ENCODE measurements around the gene EHF.
"Not testable (repeated sequence)": the region's sequence is repeated elsewhere in the genome, so short reads cannot be mapped to it uniquely, and the experiment has no call there.

EHF gene

GRCh38 chr11:34588701-34589100 lies 32.2 kb upstream of the EHF start:
- TF ChIP-seq RARB (CRISPR knock-in tag; IDR thresholded peaks at IDR 0.05) (no peak), ARNTL (CRISPR knock-in tag; IDR thresholded peaks at IDR 0.05; ENCODE audit: borderline replicate concordance, low read depth) (no peak), BACH2 (CRISPR knock-in tag; IDR thresholded peaks at IDR 0.05; ENCODE audit: borderline replicate concordance) (no peak), GLIS3 (CRISPR knock-in tag; IDR thresholded peaks at IDR 0.05) (no peak), TCF4 (CRISPR knock-in tag; IDR thresholded peaks at IDR 0.05; ENCODE audit: borderline replicate concordance) (no peak), ZFP30 (CRISPR knock-in tag; IDR thresholded peaks at IDR 0.05) (no peak), ISL1 (CRISPR knock-in tag; IDR thresholded peaks at IDR 0.05) (no peak), CREB5 (CRISPR knock-in tag; IDR thresholded peaks at IDR 0.05; ENCODE audit: low read depth) (no peak), PPARA (CRISPR knock-in tag; IDR thresholded peaks at IDR 0.05; ENCODE audit: borderline replicate concordance) (no peak), TOX (CRISPR knock-in tag; IDR thresholded peaks at IDR 0.05; ENCODE audit: borderline replicate concordance) (no peak), ZNF8 (CRISPR knock-in tag; IDR thresholded peaks at IDR 0.05) (no peak), CSDC2 (CRISPR knock-in tag; IDR thresholded peaks at IDR 0.05) (no peak), SNAI2 (CRISPR knock-in tag; IDR thresholded peaks at IDR 0.05) (no peak), POU6F1 (CRISPR knock-in tag; IDR thresholded peaks at IDR 0.05; ENCODE audit: borderline replicate concordance, low read depth) (no peak)
- no peak for ATAC-seq

GRCh38 chr11:34589177-34589576 lies 31.7 kb upstream of the EHF start:
- ATAC-seq, result not testable (repeated sequence)

GRCh38 chr11:34593085-34593484 lies 27.8 kb upstream of the EHF start:
- ATAC-seq, result no peak
- TF ChIP-seq ZFP3 (CRISPR knock-in tag; IDR thresholded peaks at IDR 0.05) (no peak), ZFP30 (CRISPR knock-in tag; IDR thresholded peaks at IDR 0.05) (peak; percentile 94)

- no peak for ATAC-seq
- TF ChIP-seq PPARA (CRISPR knock-in tag; IDR thresholded peaks at IDR 0.05; ENCODE audit: borderline replicate concordance) (no peak), SNAI2 (CRISPR knock-in tag; IDR thresholded peaks at IDR 0.05) (no peak), BACH2 (CRISPR knock-in tag; IDR thresholded peaks at IDR 0.05; ENCODE audit: borderline replicate concordance) (no peak), TCF4 (CRISPR knock-in tag; IDR thresholded peaks at IDR 0.05; ENCODE audit: borderline replicate concordance) (no peak), GLIS3 (CRISPR knock-in tag; IDR thresholded peaks at IDR 0.05) (no peak), PATZ1 (CRISPR knock-in tag; IDR thresholded peaks at IDR 0.05; ENCODE audit: borderline replicate concordance) (no peak), TSHZ2 (CRISPR knock-in tag; IDR thresholded peaks at IDR 0.05) (no peak), RARB (CRISPR knock-in tag; IDR thresholded peaks at IDR 0.05) (no peak), ARNTL (CRISPR knock-in tag; IDR thresholded peaks at IDR 0.05; ENCODE audit: borderline replicate concordance, low read depth) (no peak), ZNF565 (CRISPR knock-in tag; conservative IDR thresholded peaks at IDR 0.05; ENCODE audit: low read depth) (no peak), POU6F1 (CRISPR knock-in tag; IDR thresholded peaks at IDR 0.05; ENCODE audit: borderline replicate concordance, low read depth) (no peak), ZFP30 (CRISPR knock-in tag; IDR thresholded peaks at IDR 0.05) (no peak)
Observed at GRCh38 chr11:34594603-34595002, 26.3 kb upstream of the EHF start.
